Effector memory CD8-positive, alpha-beta T cell (primary cell): ENCODE results near the gene AKR1C2.

ENCODE experiments used
- ATAC-seq: fragments of 150-1000 bp; cut with Tn5 transposase; replicated peaks from 2 replicates; pipeline ENCODE4 v1.10.0; 2021; ENCODE audit warnings: mild to moderate bottlenecking, moderate library complexity
- DNase-seq, 3 experiments: peaks; one replicate each; pipeline ENCODE4 v3.0.0; 2021
- H3K27ac Mint-ChIP-seq, 2 donors: one replicate each; pipeline ENCODE4 v1.8.0; 2022; ENCODE audit warnings: mild to moderate bottlenecking in 2 of 2, mixed read lengths in 2 of 2, moderate library complexity in 2 of 2
- H3K27me3 Mint-ChIP-seq, 2 donors: one replicate each; pipeline ENCODE4 v1.8.0; 2022; ENCODE audit warnings: mixed read lengths in 2 of 2
- H3K36me3 Mint-ChIP-seq: one replicate; pipeline ENCODE4 v1.8.0; 2022; ENCODE audit warnings: mild to moderate bottlenecking, moderate library complexity, mixed read lengths; ENCODE audit not compliant: insufficient read depth
- H3K4me1 Mint-ChIP-seq, 2 donors: one replicate each; pipeline ENCODE4 v1.8.0; 2022; ENCODE audit warnings: low read depth in 2 of 2, mixed read lengths in 2 of 2
- H3K4me3 Mint-ChIP-seq, 2 donors: one replicate each; pipeline ENCODE4 v1.8.0; 2022; ENCODE audit warnings: mild to moderate bottlenecking in 2 of 2, mixed read lengths in 2 of 2, moderate library complexity in 2 of 2
- H3K9me3 Mint-ChIP-seq, 2 donors: one replicate each; pipeline ENCODE4 v1.8.0; 2022; ENCODE audit warnings: mixed read lengths in 2 of 2

Gene AKR1C2

GRCh38 chr10:4939224-4940072 lies 64.2 kb downstream of the AKR1C2 start:
- H3K27me3 Mint-ChIP-seq, result peaks cover 33 to 49% of the 10 kb centered on the region in 2 donors
- no peak overlapping the region for H3K27ac Mint-ChIP-seq
- H3K36me3 Mint-ChIP-seq, result no peaks in the 10 kb centered on the region
- no peak for DNase-seq
- H3K4me3 Mint-ChIP-seq, result no peak overlapping the region
- no peaks in the 10 kb centered on the region for H3K9me3 Mint-ChIP-seq
- H3K4me1 Mint-ChIP-seq, result no peaks in the 10 kb centered on the region
- ATAC-seq, result no peak
